Breast epithelium (tissue), 3 donors: ENCODE results near the gene GIMAP5.

Experiments
- CTCF ChIP-seq, 3 donors: fragments of 450-650 bp; IDR thresholded peaks; one replicate each; pipeline ENCODE4 v1.5.1; 2016 to 2017; ENCODE audit warnings: antibody characterized with exemption in 3 of 3, mild to moderate bottlenecking in 3 of 3, moderate library complexity in 3 of 3
- POLR2A ChIP-seq: fragments of 450-650 bp; IDR thresholded peaks from one replicate; pipeline ENCODE4 v1.6.1; 2016; ENCODE audit warnings: antibody characterized with exemption, mild to moderate bottlenecking, moderate library complexity
- POLR2AphosphoS5 ChIP-seq, 3 donors: sonication (generic); formaldehyde crosslinking; IDR thresholded peaks; one replicate each; pipeline ENCODE4 v1.6.1; 2017; ENCODE audit warnings: antibody characterized with exemption in 3 of 3

- no peak for TF ChIP-seq CTCF (IDR thresholded peaks at IDR 0.05)
- no peak for TF ChIP-seq POLR2A
- TF ChIP-seq POLR2AphosphoS5 (IDR thresholded peaks at IDR 0.05) = no peak
These were observed 34.0 kb upstream of the GIMAP5 start for GRCh38 chr7:150703209-150703608.
